ENCODE data around the gene MYO5A.
"Not testable (repeated sequence)": the region's sequence is repeated elsewhere in the genome, so short reads cannot be mapped to it uniquely, and the experiment has no call there.

MYO5A gene

GRCh38 chr15:52485290-52485689, 43.4 kb downstream of the MYO5A start:
- Histone ChIP-seq H3K27ac (ENCODE audit: low read depth, low read length) (no peak overlapping the region), H3K9ac (ENCODE audit: low read length) (no peak overlapping the region)

GRCh38 chr15:52483707-52484106, 45.0 kb downstream of the MYO5A start:
- Histone ChIP-seq H3K4me1 (ENCODE audit: insufficient read depth, low read length) (peaks cover 31% of the 10 kb centered on the region), H3K9ac (ENCODE audit: low read length) (no peak overlapping the region), H3K4me3 (ENCODE audit: low read depth in 1 of 2, low read length in 2 of 2) (no peak overlapping the region), H3K27ac (ENCODE audit: low read depth, low read length) (no peak overlapping the region), H3K9me3 (ENCODE audit: low read length) (no peaks in the 10 kb centered on the region), H3K36me3 (ENCODE audit: insufficient read depth, low read length) (no peaks in the 10 kb centered on the region), H3K27me3 (ENCODE audit: control insufficient read depth in 1 of 2, insufficient read depth in 2 of 2, low read length in 2 of 2) (no peaks in the 10 kb centered on the region)

More at GRCh38 chr15:52485290-52485689, 43.4 kb downstream of the MYO5A start:
- Histone ChIP-seq H3K36me3 (ENCODE audit: insufficient read depth, low read length) (no peaks in the 10 kb centered on the region), H3K4me1 (ENCODE audit: insufficient read depth, low read length) (peaks cover 35% of the 10 kb centered on the region), H3K4me3 (ENCODE audit: low read depth in 1 of 2, low read length in 2 of 2) (no peak overlapping the region), H3K9me3 (ENCODE audit: low read length) (no peaks in the 10 kb centered on the region), H3K27me3 (ENCODE audit: control insufficient read depth in 1 of 2, insufficient read depth in 2 of 2, low read length in 2 of 2) (no peaks in the 10 kb centered on the region)

- Histone ChIP-seq H3K27me3 (ENCODE audit: control insufficient read depth in 1 of 2, insufficient read depth in 2 of 2, low read length in 2 of 2) (no peaks in the 10 kb centered on the region), H3K4me3 (ENCODE audit: low read depth in 1 of 2, low read length in 2 of 2) (no peak overlapping the region), H3K9me3 (ENCODE audit: low read length) (no peaks in the 10 kb centered on the region), H3K27ac (ENCODE audit: low read depth, low read length) (no peak overlapping the region), H3K4me1 (ENCODE audit: insufficient read depth, low read length) (peaks cover 30% of the 10 kb centered on the region), H3K9ac (ENCODE audit: low read length) (no peak overlapping the region), H3K36me3 (ENCODE audit: insufficient read depth, low read length) (no peaks in the 10 kb centered on the region)
These were observed 46.8 kb downstream of the MYO5A start for GRCh38 chr15:52481915-52482314.

GRCh38 chr15:52480990-52481389, 47.7 kb downstream of the MYO5A start:
- no peak overlapping the region for H3K27ac ChIP-seq (ENCODE audit: low read depth, low read length)
- H3K9ac ChIP-seq (ENCODE audit: low read length) = no peak overlapping the region
- H3K27me3 ChIP-seq (ENCODE audit: control insufficient read depth in 1 of 2, insufficient read depth in 2 of 2, low read length in 2 of 2) = no peaks in the 10 kb centered on the region
- peaks cover 26% of the 10 kb centered on the region for H3K4me1 ChIP-seq (ENCODE audit: insufficient read depth, low read length)
- H3K9me3 ChIP-seq (ENCODE audit: low read length) = no peaks in the 10 kb centered on the region
- H3K4me3 ChIP-seq (ENCODE audit: low read depth in 1 of 2, low read length in 2 of 2) = no peak overlapping the region
- no peaks in the 10 kb centered on the region for H3K36me3 ChIP-seq (ENCODE audit: insufficient read depth, low read length)

GRCh38 chr15:52466716-52467115, 62.0 kb downstream of the MYO5A start:
- no peaks in the 10 kb centered on the region for H3K9me3 ChIP-seq (ENCODE audit: low read length)
- no peaks in the 10 kb centered on the region for H3K36me3 ChIP-seq (ENCODE audit: insufficient read depth, low read length)
- no peaks in the 10 kb centered on the region for H3K27me3 ChIP-seq (ENCODE audit: control insufficient read depth in 1 of 2, insufficient read depth in 2 of 2, low read length in 2 of 2)
- no peak overlapping the region for H3K4me3 ChIP-seq (ENCODE audit: low read depth in 1 of 2, low read length in 2 of 2)
- H3K27ac ChIP-seq (ENCODE audit: low read depth, low read length) = no peak overlapping the region
- H3K9ac ChIP-seq (ENCODE audit: low read length) = no peak overlapping the region
- H3K4me1 ChIP-seq (ENCODE audit: insufficient read depth, low read length) = no peaks in the 10 kb centered on the region

- no peak overlapping the region for H3K27ac ChIP-seq (ENCODE audit: low read depth, low read length)
- H3K4me3 ChIP-seq (ENCODE audit: low read depth in 1 of 2, low read length in 2 of 2) = no peak overlapping the region
- no peak overlapping the region for H3K9ac ChIP-seq (ENCODE audit: low read length)
- H3K27me3 ChIP-seq (ENCODE audit: control insufficient read depth in 1 of 2, insufficient read depth in 2 of 2, low read length in 2 of 2) = no peaks in the 10 kb centered on the region
- no peaks in the 10 kb centered on the region for H3K4me1 ChIP-seq (ENCODE audit: insufficient read depth, low read length)
- H3K9me3 ChIP-seq (ENCODE audit: low read length) = no peaks in the 10 kb centered on the region
- H3K36me3 ChIP-seq (ENCODE audit: insufficient read depth, low read length) = no peaks in the 10 kb centered on the region
These were observed 62.5 kb downstream of the MYO5A start for GRCh38 chr15:52466134-52466701.

GRCh38 chr15:52464478-52464877, 64.2 kb downstream of the MYO5A start:
- Histone ChIP-seq H3K4me3 (ENCODE audit: low read depth in 1 of 2, low read length in 2 of 2) (no peak overlapping the region), H3K9ac (ENCODE audit: low read length) (no peak overlapping the region), H3K27me3 (ENCODE audit: control insufficient read depth in 1 of 2, insufficient read depth in 2 of 2, low read length in 2 of 2) (no peaks in the 10 kb centered on the region), H3K27ac (ENCODE audit: low read depth, low read length) (no peak overlapping the region), H3K9me3 (ENCODE audit: low read length) (no peaks in the 10 kb centered on the region), H3K4me1 (ENCODE audit: insufficient read depth, low read length) (no peaks in the 10 kb centered on the region), H3K36me3 (ENCODE audit: insufficient read depth, low read length) (no peaks in the 10 kb centered on the region)

GRCh38 chr15:52464040-52464439, 64.6 kb downstream of the MYO5A start:
- Histone ChIP-seq H3K9me3 (ENCODE audit: low read length) (no peaks in the 10 kb centered on the region), H3K4me3 (ENCODE audit: low read depth in 1 of 2, low read length in 2 of 2) (no peak overlapping the region), H3K4me1 (ENCODE audit: insufficient read depth, low read length) (no peaks in the 10 kb centered on the region), H3K36me3 (ENCODE audit: insufficient read depth, low read length) (no peaks in the 10 kb centered on the region), H3K27ac (ENCODE audit: low read depth, low read length) (no peak overlapping the region), H3K27me3 (ENCODE audit: control insufficient read depth in 1 of 2, insufficient read depth in 2 of 2, low read length in 2 of 2) (no peaks in the 10 kb centered on the region), H3K9ac (ENCODE audit: low read length) (no peak overlapping the region)

GRCh38 chr15:52463638-52464037, 65.0 kb downstream of the MYO5A start:
- no peaks in the 10 kb centered on the region for H3K36me3 ChIP-seq (ENCODE audit: insufficient read depth, low read length)
- no peak overlapping the region for H3K9ac ChIP-seq (ENCODE audit: low read length)
- no peaks in the 10 kb centered on the region for H3K9me3 ChIP-seq (ENCODE audit: low read length)
- H3K4me3 ChIP-seq (ENCODE audit: low read depth in 1 of 2, low read length in 2 of 2) = no peak overlapping the region
- no peaks in the 10 kb centered on the region for H3K4me1 ChIP-seq (ENCODE audit: insufficient read depth, low read length)
- H3K27ac ChIP-seq (ENCODE audit: low read depth, low read length) = no peak overlapping the region
- H3K27me3 ChIP-seq (ENCODE audit: control insufficient read depth in 1 of 2, insufficient read depth in 2 of 2, low read length in 2 of 2) = no peaks in the 10 kb centered on the region

- Histone ChIP-seq H3K27me3 (ENCODE audit: control insufficient read depth in 1 of 2, insufficient read depth in 2 of 2, low read length in 2 of 2) (no peaks in the 10 kb centered on the region), H3K9ac (ENCODE audit: low read length) (no peak overlapping the region), H3K4me3 (ENCODE audit: low read depth in 1 of 2, low read length in 2 of 2) (no peak overlapping the region), H3K36me3 (ENCODE audit: insufficient read depth, low read length) (no peaks in the 10 kb centered on the region), H3K4me1 (ENCODE audit: insufficient read depth, low read length) (no peaks in the 10 kb centered on the region), H3K9me3 (ENCODE audit: low read length) (no peaks in the 10 kb centered on the region), H3K27ac (ENCODE audit: low read depth, low read length) (no peak overlapping the region)
These were observed 65.8 kb downstream of the MYO5A start for GRCh38 chr15:52462806-52463360.

- not testable (repeated sequence) for H3K27me3 ChIP-seq (ENCODE audit: control insufficient read depth in 1 of 2, insufficient read depth in 2 of 2, low read length in 2 of 2); H3K9ac ChIP-seq (ENCODE audit: low read length); H3K9me3 ChIP-seq (ENCODE audit: low read length); H3K36me3 ChIP-seq (ENCODE audit: insufficient read depth, low read length); H3K27ac ChIP-seq (ENCODE audit: low read depth, low read length); H3K4me1 ChIP-seq (ENCODE audit: insufficient read depth, low read length); H3K4me3 ChIP-seq (ENCODE audit: low read depth in 1 of 2, low read length in 2 of 2)
These were observed 69.0 kb downstream of the MYO5A start for GRCh38 chr15:52459701-52460100.

- not testable (repeated sequence) for H3K36me3 ChIP-seq (ENCODE audit: insufficient read depth, low read length); H3K9ac ChIP-seq (ENCODE audit: low read length); H3K4me1 ChIP-seq (ENCODE audit: insufficient read depth, low read length); H3K27ac ChIP-seq (ENCODE audit: low read depth, low read length); H3K27me3 ChIP-seq (ENCODE audit: control insufficient read depth in 1 of 2, insufficient read depth in 2 of 2, low read length in 2 of 2); H3K4me3 ChIP-seq (ENCODE audit: low read depth in 1 of 2, low read length in 2 of 2); H3K9me3 ChIP-seq (ENCODE audit: low read length)
These were observed 69.4 kb downstream of the MYO5A start for GRCh38 chr15:52459265-52459664.

All from muscle layer of colon (tissue), 2 donors.